K562 (cell line): Measurements from ENCODE around the gene CAAP1. TPM values are rescaled to one million over a fixed set of nuclear protein-coding genes. Genes with fewer than 3 reads are reported as not detected.

Source experiments
- ATAC-seq: fragments of 200-7000 bp; cut with Tn5 transposase; 3 replicates; pipeline ENCODE4 v1.9.1; 2020; ENCODE audit warnings: moderate library complexity
- BruUV-seq: library from RNA; stranded (reverse); fragments of 400-500 nt; replicated peaks from 2 replicates; lab custom pipeline; 2021; lab: Mats Ljungman, UMichigan
- CTCF ChIA-PET: fragments of 300-600 bp; formaldehyde crosslinking; extraction: SDS; loops from one replicate; lab custom pipeline; 2021; ENCODE audit warnings: low intra/inter-chr PET ratio; lab: Yijun Ruan, JAX
- POLR2A ChIA-PET: fragments of 300-600, 350-650 bp; sonication (Branson Sonifier 250); formaldehyde crosslinking; extraction: SDS; loops from one replicate; lab custom pipeline; 2021; ENCODE audit warnings: antibody characterized with exemption, inconsistent platforms; lab: Yijun Ruan, JAX
- DNase-seq, 4 experiments: peaks; one replicate each; pipeline versions ENCODE4 v3.0.0 to v3.0.0-alpha.2; 2011 to 2018; ENCODE audit warnings: low spot score in 3 of 4, mixed read lengths in 3 of 4; ENCODE audit errors: extremely low read depth in 1 of 4
- FAIRE-seq: peaks from 2 replicates; lab custom pipeline; 2011; peaks lifted over from hg19 to GRCh38; lab: Jason Lieb, UNC
- H2AFZ ChIP-seq: 2 replicates; pipeline ENCODE4 v1.6.0; 2011; ENCODE audit warnings: low read depth, low read length, control low read depth, inconsistent platforms
- H3K27ac ChIP-seq: fragments of 200-600 bp; 3 replicates; pipeline ENCODE4 v1.8.0; 2011; ENCODE audit warnings: low read depth, mild to moderate bottlenecking, control low read depth, inconsistent platforms, low read length, moderate library complexity, mixed read lengths; ENCODE audit errors: extremely low read depth
- H3K27me3 ChIP-seq, 2 experiments: fragments of 300-600 bp in 1 of 2; 2 replicates in 1 of 2; 3 replicates in 1 of 2; pipeline versions ENCODE4 v1.6.0 to v1.8.0; 2011; ENCODE audit warnings: inconsistent platforms in 2 of 2, low read length in 2 of 2, mild to moderate bottlenecking in 1 of 2, mixed read lengths in 1 of 2, moderate library complexity in 1 of 2; ENCODE audit not compliant: control insufficient read depth in 2 of 2, insufficient read depth in 2 of 2
- H3K36me3 ChIP-seq: fragments of 300-600 bp; 3 replicates; pipeline ENCODE4 v1.8.0; 2011; ENCODE audit warnings: mild to moderate bottlenecking, low read length, inconsistent platforms; ENCODE audit not compliant: control insufficient read depth, insufficient read depth
- H3K4me1 ChIP-seq, 2 experiments: fragments of 200-600 bp in 1 of 2; replicated peaks in 1 of 2; 2 replicates in 1 of 2; 3 replicates in 1 of 2; pipeline versions ENCODE4 v1.5.1 to v1.8.0; 2011; ENCODE audit warnings: inconsistent platforms in 2 of 2, low read length in 2 of 2, mild to moderate bottlenecking in 1 of 2, mixed read lengths in 1 of 2, moderate library complexity in 1 of 2; ENCODE audit not compliant: control insufficient read depth in 2 of 2, insufficient read depth in 2 of 2
- H3K4me2 ChIP-seq: 2 replicates; pipeline ENCODE4 v1.6.1; 2011; ENCODE audit warnings: low read length, control low read depth, inconsistent platforms, mixed read lengths; ENCODE audit not compliant: insufficient read depth
- H3K4me3 ChIP-seq: fragments of 200-600 bp; sonication (generic), shearing (Covaris generic); 2 replicates; pipeline ENCODE4 v1.5.1; 2016; ENCODE audit warnings: control low read depth, inconsistent platforms
- H3K79me2 ChIP-seq: fragments of 200-600 bp; 3 replicates; pipeline ENCODE4 v1.8.0; 2011; ENCODE audit warnings: low read length, inconsistent platforms; ENCODE audit not compliant: control insufficient read depth, insufficient read depth
- H3K9ac ChIP-seq, 2 experiments: 2 replicates each; pipeline versions ENCODE4 v1.6.0 to v1.6.1; 2011; ENCODE audit warnings: low read depth in 2 of 2, low read length in 2 of 2, control low read depth in 1 of 2, inconsistent platforms in 1 of 2, mild to moderate bottlenecking in 1 of 2, mixed read lengths in 1 of 2; ENCODE audit not compliant: insufficient read depth in 1 of 2
- H3K9me1 ChIP-seq: one replicate; pipeline ENCODE4 v1.6.0; 2011; ENCODE audit warnings: inconsistent platforms, mild to moderate bottlenecking, low read length, moderate library complexity; ENCODE audit not compliant: control insufficient read depth, insufficient read depth
- H3K9me3 ChIP-seq: replicated peaks from 2 replicates; pipeline ENCODE4 v1.5.1; 2011; ENCODE audit warnings: low read depth, low read length, inconsistent platforms; ENCODE audit not compliant: control insufficient read depth, insufficient read depth
- H4K20me1 ChIP-seq: replicated peaks from 2 replicates; pipeline ENCODE4 v1.6.1; 2011; ENCODE audit warnings: low read length, inconsistent platforms, mixed read lengths; ENCODE audit not compliant: control insufficient read depth, insufficient read depth
- CTCFL ChIP-seq: IDR thresholded peaks from 2 replicates; pipeline ENCODE4 v1.6.1; 2011; ENCODE audit warnings: borderline replicate concordance, low read depth, mild to moderate bottlenecking, moderate library complexity, low read length; ENCODE audit not compliant: insufficient read depth, poor library complexity, severe bottlenecking
- RBFOX2 ChIP-seq: fragments of 200-400 bp; formaldehyde crosslinking; IDR thresholded peaks from 2 replicates; pipeline ENCODE4 v1.6.1; 2017; ENCODE audit warnings: low read depth, mild to moderate bottlenecking, low read length, moderate library complexity
- ZNF277 ChIP-seq: fragments of 250-450 bp; sonication (Bioruptor Pico); IDR thresholded peaks from 2 replicates; pipeline ENCODE4 v1.8.0; 2022; ENCODE audit warnings: inconsistent platforms, mild to moderate bottlenecking, moderate library complexity, borderline replicate concordance
- WGBS: fragments of 100-300 bp; shearing (Covaris generic); methylation state at CpG from one replicate; pipeline ENCODE4 v1.1.6; 2016; ENCODE audit warnings: low coverage, mixed read lengths; ENCODE audit not compliant: insufficient coverage; ENCODE audit errors: missing lambda C conversion rate; 5-methylcytosine and 5-hydroxymethylcytosine counted together
- in situ Hi-C: fragments of 300-500 bp; cut with MboI; formaldehyde crosslinking; loops from 4 replicates; pipeline ENCODE4 v1.15.0; 2018; ENCODE audit warnings: inconsistent platforms, mixed read lengths
- intact Hi-C: fragments of 100-400 bp; cut with micrococcal nuclease; formaldehyde crosslinking; loops from 2 replicates; pipeline ENCODE4 v1.14.2; 2022
- polyA plus RNA-seq, 8 experiments: library from polyadenylated mRNA; depleted of rRNA in 4 of 8; stranded (reverse) in 5 of 8; unstranded in 3 of 8; fragments of >200 nt; fragmentation: Nextera tagmentation in 2 of 8; fragmentation: Illumina TruSeq in 1 of 8; extraction: Ambion mirVana in 2 of 8; extraction: Trizol in 1 of 8; gene quantifications; 2 replicates each; pipeline versions ENCODE4 v1.2.1 to v1.2.3, GENCODE V29; 2011 to 2014; ENCODE audit warnings: inconsistent platforms in 1 of 8, missing spikeins in 1 of 8
- total RNA-seq, 7 experiments: library from RNA; depleted of rRNA in 6 of 7; stranded (reverse); fragments of >200 nt in 6 of 7; fragmentation: Illumina TruSeq in 2 of 7; extraction: Trizol in 2 of 7; gene quantifications; 2 replicates each; pipeline versions ENCODE4 v1.2.1 to v1.2.3, GENCODE V29; 2011 to 2021; ENCODE audit warnings: low replicate concordance in 1 of 7

Gene CAAP1
- total and polyA plus RNA-seq, 9 of the 15 experiments (the other 6 are each of a cell fraction or from before 2014, with no cell fraction given) = 8.9 to 17.4 (median 15.3) TPM

- CTCF ChIA-PET = no interaction called here
- H3K27ac ChIP-seq = no peak overlapping the region
- no peak overlapping the region for H3K9ac ChIP-seq
- intact Hi-C loops = no loop called here
- H3K4me1 ChIP-seq = no peaks in the 10 kb centered on the region
- H3K79me2 ChIP-seq = no peaks in the 10 kb centered on the region
- H3K36me3 ChIP-seq = peaks cover 59% of the 10 kb centered on the region; the same call in 2 of the 3 replicates
- no TSS peak for BruUV-seq
- 80% methylated on average over 1 of the region's 1 CpG for WGBS
- no peak for ATAC-seq
- H4K20me1 ChIP-seq = no peaks in the 10 kb centered on the region
- no peaks in the 10 kb centered on the region for H3K9me1 ChIP-seq
- in situ Hi-C loops = no loop called here
- no peaks in the 10 kb centered on the region for H3K9me3 ChIP-seq
- DNase-seq = no peak
- H2AFZ ChIP-seq = no peak overlapping the region
- no peak overlapping the region for H3K4me3 ChIP-seq
- no peak for TF ChIP-seq ZNF277 (CRISPR knock-in tag)
- TF ChIP-seq RBFOX2 = no peak
- no peak overlapping the region for H3K4me2 ChIP-seq
- POLR2A ChIA-PET = no interaction called here
- FAIRE-seq = no peak
- no peaks in the 10 kb centered on the region for H3K27me3 ChIP-seq
Observed at GRCh38 chr9:26919698-26920097, 27.1 kb upstream of the CAAP1 start.

GRCh38 chr9:26913138-26913668 is 20.6 kb upstream of the CAAP1 start:
- no CpG with 5 or more reads among the region's 2 CpGs for WGBS
- Histone ChIP-seq H3K4me3 (no peak overlapping the region), H3K4me1 (no peaks in the 10 kb centered on the region), H3K27ac (no peak overlapping the region), H3K9me1 (no peaks in the 10 kb centered on the region), H3K9me3 (no peaks in the 10 kb centered on the region), H3K36me3 (peaks cover 20% of the 10 kb centered on the region; the same call in 2 of the 3 replicates), H2AFZ (no peak overlapping the region), H3K27me3 (no peaks in the 10 kb centered on the region), H4K20me1 (no peaks in the 10 kb centered on the region), H3K79me2 (no peaks in the 10 kb centered on the region), H3K4me2 (no peak overlapping the region), H3K9ac (no peak overlapping the region)
- ATAC-seq (no peak), FAIRE-seq (no peak), DNase-seq (no peak)
- ChIA-PET POLR2A (no interaction called here), CTCF (no interaction called here)
- intact Hi-C loops (no loop called here), in situ Hi-C loops (no loop called here)
- TF ChIP-seq CTCFL = no peak
- BruUV-seq = no TSS peak
